Measurements from ENCODE around the gene STXBP6.

Gene STXBP6

GRCh38 chr14:25089496-25089895, 39.5 kb upstream of the STXBP6 start:
- TF ChIP-seq EZH2phosphoT487 (IDR thresholded peaks at IDR 0.05; ENCODE audit: low read depth) (no peak), CTCF (IDR thresholded peaks at IDR 0.05; ENCODE audit: low read depth, low read length) (no peak)
- Histone ChIP-seq H3K9ac (ENCODE audit: low read length) (no peak overlapping the region), H3K27me3 (ENCODE audit: low read depth, low read length) (0 out of 2 replicates have a peak, but pooled peaks cover 1% of the 10 kb centered on the region), H2AFZ (ENCODE audit: low read depth, low read length) (no peak overlapping the region), H3K4me1 (ENCODE audit: low read length) (peaks cover 7% of the 10 kb centered on the region), H3K36me3 (replicated peaks; ENCODE audit: low read depth, low read length) (no peaks in the 10 kb centered on the region), H3K79me2 (ENCODE audit: low read length) (no peaks in the 10 kb centered on the region), H3K4me2 (ENCODE audit: low read length) (no peak overlapping the region), H3K27ac (ENCODE audit: low read length) (no peak overlapping the region), H3K9me3 (ENCODE audit: insufficient read depth, low read length) (no peaks in the 10 kb centered on the region), H4K20me1 (ENCODE audit: insufficient read depth, low read length) (no peaks in the 10 kb centered on the region), H3K4me3 (ENCODE audit: low read length) (no peak overlapping the region)

GRCh38 chr14:25086821-25087396, 37.0 kb upstream of the STXBP6 start:
- Histone ChIP-seq H3K27ac (ENCODE audit: low read length) (no peak overlapping the region), H3K4me1 (ENCODE audit: low read length) (peaks cover 7% of the 10 kb centered on the region), H3K9me3 (ENCODE audit: insufficient read depth, low read length) (no peaks in the 10 kb centered on the region), H3K36me3 (replicated peaks; ENCODE audit: low read depth, low read length) (no peaks in the 10 kb centered on the region), H3K4me2 (ENCODE audit: low read length) (no peak overlapping the region), H3K9ac (ENCODE audit: low read length) (no peak overlapping the region), H2AFZ (ENCODE audit: low read depth, low read length) (no peak overlapping the region), H4K20me1 (ENCODE audit: insufficient read depth, low read length) (no peaks in the 10 kb centered on the region), H3K27me3 (ENCODE audit: low read depth, low read length) (no peaks in the 10 kb centered on the region), H3K4me3 (ENCODE audit: low read length) (no peak overlapping the region), H3K79me2 (ENCODE audit: low read length) (no peaks in the 10 kb centered on the region)
- TF ChIP-seq CTCF (IDR thresholded peaks at IDR 0.05; ENCODE audit: low read depth, low read length) (no peak), EZH2phosphoT487 (IDR thresholded peaks at IDR 0.05; ENCODE audit: low read depth) (no peak)

GRCh38 chr14:25086081-25086480, 36.1 kb upstream of the STXBP6 start:
- no peak for TF ChIP-seq EZH2phosphoT487 (IDR thresholded peaks at IDR 0.05; ENCODE audit: low read depth)
- TF ChIP-seq CTCF (IDR thresholded peaks at IDR 0.05; ENCODE audit: low read depth, low read length): no peak
- H3K27ac ChIP-seq (ENCODE audit: low read length): no peak overlapping the region
- H3K4me3 ChIP-seq (ENCODE audit: low read length): no peak overlapping the region
- H3K4me2 ChIP-seq (ENCODE audit: low read length): no peak overlapping the region
- H2AFZ ChIP-seq (ENCODE audit: low read depth, low read length): no peak overlapping the region
- H3K9ac ChIP-seq (ENCODE audit: low read length): no peak overlapping the region
- H3K79me2 ChIP-seq (ENCODE audit: low read length): no peaks in the 10 kb centered on the region
- H4K20me1 ChIP-seq (ENCODE audit: insufficient read depth, low read length): no peaks in the 10 kb centered on the region
- no peaks in the 10 kb centered on the region for H3K36me3 ChIP-seq (replicated peaks; ENCODE audit: low read depth, low read length)
- peaks cover 7% of the 10 kb centered on the region for H3K4me1 ChIP-seq (ENCODE audit: low read length)
- no peaks in the 10 kb centered on the region for H3K9me3 ChIP-seq (ENCODE audit: insufficient read depth, low read length)
- H3K27me3 ChIP-seq (ENCODE audit: low read depth, low read length): no peaks in the 10 kb centered on the region

GRCh38 chr14:25080682-25081081, 30.7 kb upstream of the STXBP6 start:
- no peak overlapping the region for H2AFZ ChIP-seq (ENCODE audit: low read depth, low read length)
- H3K27ac ChIP-seq (ENCODE audit: low read length): no peak overlapping the region
- H3K9ac ChIP-seq (ENCODE audit: low read length): no peak overlapping the region
- TF ChIP-seq EZH2phosphoT487 (IDR thresholded peaks at IDR 0.05; ENCODE audit: low read depth) (no peak), CTCF (IDR thresholded peaks at IDR 0.05; ENCODE audit: low read depth, low read length) (no peak)
- H3K9me3 ChIP-seq (ENCODE audit: insufficient read depth, low read length): no peaks in the 10 kb centered on the region
- no peaks in the 10 kb centered on the region for H3K36me3 ChIP-seq (replicated peaks; ENCODE audit: low read depth, low read length)
- no peak overlapping the region for H3K4me3 ChIP-seq (ENCODE audit: low read length)
- no peaks in the 10 kb centered on the region for H3K79me2 ChIP-seq (ENCODE audit: low read length)
- H3K27me3 ChIP-seq (ENCODE audit: low read depth, low read length): no peaks in the 10 kb centered on the region
- no peak overlapping the region for H3K4me2 ChIP-seq (ENCODE audit: low read length)
- peaks cover 5% of the 10 kb centered on the region; the same call in 1 of the 2 replicates for H3K4me1 ChIP-seq (ENCODE audit: low read length)
- no peaks in the 10 kb centered on the region for H4K20me1 ChIP-seq (ENCODE audit: insufficient read depth, low read length)
